HG02642 (cell line): ENCODE data around the gene CXADR.

Experiments used
- ATAC-seq: cut with Tn5 transposase; IDR thresholded peaks from one replicate; pipeline ENCODE4 v1.9.1; 2021; ENCODE audit warnings: mild to moderate bottlenecking; ENCODE audit not compliant: unreplicated experiment, poor library complexity

The CXADR gene

DNA sequence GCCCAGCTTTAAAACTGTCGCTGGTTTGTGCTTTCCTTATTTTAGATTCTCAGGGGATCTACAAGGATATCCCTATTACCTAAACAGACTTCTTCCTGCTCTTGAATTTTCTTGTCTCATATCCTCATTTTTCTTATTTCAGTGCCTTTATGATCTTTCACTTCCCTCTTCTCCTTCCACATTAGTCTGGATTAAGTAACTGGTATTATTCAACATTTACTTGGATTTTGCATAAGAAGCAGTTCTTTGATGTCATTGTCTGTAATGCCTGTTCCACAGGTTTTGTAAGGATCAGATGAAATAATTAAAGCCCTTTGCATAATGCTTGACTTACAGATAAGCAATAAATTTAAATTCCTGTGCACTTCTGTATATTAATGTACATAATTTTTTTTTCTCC is 26.5 kb downstream of the CXADR start:
- no peak for ATAC-seq

GRCh38 chr21:17539743-17540341 is 27.0 kb downstream of the CXADR start:
- ATAC-seq = no peak

- ATAC-seq = no peak
Measured at GRCh38 chr21:17540530-17540929, 27.7 kb downstream of the CXADR start.

GRCh38 chr21:17542371-17543011 is 29.6 kb downstream of the CXADR start:
- ATAC-seq = no peak

DNA sequence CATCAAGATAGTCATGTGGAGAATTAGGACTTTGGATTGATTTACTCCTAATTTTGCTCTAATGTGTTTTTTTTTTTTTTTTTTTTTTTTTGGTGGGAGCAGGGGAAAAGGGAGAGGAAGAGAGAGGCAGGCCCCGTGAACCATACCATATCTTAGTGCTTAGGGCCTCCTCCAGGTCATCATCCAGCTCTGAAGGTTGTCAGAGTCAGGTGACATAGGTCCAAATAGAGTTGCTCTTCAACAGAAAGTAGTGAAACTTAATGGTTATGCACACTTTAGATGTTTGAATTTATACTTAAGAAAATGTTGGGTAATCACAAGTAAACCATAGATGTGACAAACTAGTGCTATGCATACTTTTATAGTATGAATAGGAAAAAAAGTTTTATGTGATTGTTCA is 32.2 kb downstream of the CXADR start:
- ATAC-seq = no peak

GRCh38 chr21:17548262-17548661 is 35.4 kb downstream of the CXADR start:
- ATAC-seq = no peak

- no peak for ATAC-seq
Measured at GRCh38 chr21:17550671-17551308, 37.9 kb downstream of the CXADR start.

- no peak for ATAC-seq
Measured at GRCh38 chr21:17552410-17552809, 39.6 kb downstream of the CXADR start.

- ATAC-seq = no peak
Measured at GRCh38 chr21:17554120-17554519, 41.3 kb downstream of the CXADR start.

DNA sequence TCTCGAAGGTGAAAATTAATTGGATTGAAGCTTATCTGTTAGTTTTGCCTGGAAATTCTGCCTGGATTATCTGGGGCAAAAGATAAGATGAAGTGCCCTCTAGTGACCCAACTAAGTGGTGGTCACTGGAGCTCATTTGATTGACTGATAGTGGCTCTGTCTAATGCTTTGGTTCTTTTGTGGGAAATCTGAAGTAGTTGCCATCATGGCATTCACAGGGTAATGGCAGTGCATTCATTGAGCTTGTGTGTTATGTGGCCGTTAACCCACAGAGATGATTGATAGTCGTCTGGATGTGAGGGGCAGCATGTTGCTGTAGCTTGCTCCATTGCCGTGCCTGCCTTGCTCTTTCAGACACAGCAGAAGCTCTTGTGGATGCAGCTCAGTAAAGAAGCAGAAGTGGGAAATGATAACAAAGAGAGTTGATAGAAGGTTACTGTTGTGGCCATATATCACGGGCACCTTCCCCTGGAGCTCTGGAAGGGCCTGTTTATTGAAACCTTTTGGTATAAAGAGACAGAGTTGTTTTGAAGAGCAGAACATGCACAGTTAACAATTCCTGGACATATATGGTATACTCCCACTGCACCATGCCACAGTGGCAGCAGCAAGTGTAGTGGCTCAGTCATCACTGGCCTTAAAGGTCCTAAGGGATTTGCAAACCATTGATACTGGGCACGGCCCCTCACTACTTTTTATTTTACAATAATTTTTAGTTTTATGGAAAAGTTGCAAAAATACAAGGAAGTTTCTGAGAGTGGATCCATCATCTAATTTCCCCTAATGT is 42.0 kb downstream of the CXADR start:
- ATAC-seq = no peak

- ATAC-seq = no peak
Measured at GRCh38 chr21:17560377-17561025, 47.7 kb downstream of the CXADR start.

- no peak for ATAC-seq
Measured at GRCh38 chr21:17570786-17571185, 57.9 kb downstream of the CXADR start.

- ATAC-seq = no peak
Measured at GRCh38 chr21:17572431-17572830, 59.6 kb downstream of the CXADR start.

DNA sequence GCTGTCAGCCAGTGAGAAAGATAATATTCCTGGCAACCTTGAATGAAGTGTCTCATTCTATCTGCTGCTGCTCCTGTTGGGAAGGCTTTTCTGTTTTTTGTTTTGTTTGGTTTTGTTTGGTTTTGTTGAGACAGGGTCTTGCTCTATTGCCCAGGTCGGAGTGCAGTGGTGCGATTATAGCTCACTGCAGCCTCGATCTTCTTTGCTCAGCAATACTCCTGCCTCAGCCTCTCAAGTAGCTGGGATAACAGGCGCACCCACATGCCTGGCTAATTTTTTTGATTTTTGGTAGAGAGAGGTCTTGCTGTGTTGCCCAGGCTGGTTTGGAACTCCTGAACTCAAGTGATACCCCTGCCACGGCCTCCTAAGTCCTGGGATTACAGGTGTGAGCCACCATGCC is 62.2 kb downstream of the CXADR start:
- ATAC-seq = no peak

DNA sequence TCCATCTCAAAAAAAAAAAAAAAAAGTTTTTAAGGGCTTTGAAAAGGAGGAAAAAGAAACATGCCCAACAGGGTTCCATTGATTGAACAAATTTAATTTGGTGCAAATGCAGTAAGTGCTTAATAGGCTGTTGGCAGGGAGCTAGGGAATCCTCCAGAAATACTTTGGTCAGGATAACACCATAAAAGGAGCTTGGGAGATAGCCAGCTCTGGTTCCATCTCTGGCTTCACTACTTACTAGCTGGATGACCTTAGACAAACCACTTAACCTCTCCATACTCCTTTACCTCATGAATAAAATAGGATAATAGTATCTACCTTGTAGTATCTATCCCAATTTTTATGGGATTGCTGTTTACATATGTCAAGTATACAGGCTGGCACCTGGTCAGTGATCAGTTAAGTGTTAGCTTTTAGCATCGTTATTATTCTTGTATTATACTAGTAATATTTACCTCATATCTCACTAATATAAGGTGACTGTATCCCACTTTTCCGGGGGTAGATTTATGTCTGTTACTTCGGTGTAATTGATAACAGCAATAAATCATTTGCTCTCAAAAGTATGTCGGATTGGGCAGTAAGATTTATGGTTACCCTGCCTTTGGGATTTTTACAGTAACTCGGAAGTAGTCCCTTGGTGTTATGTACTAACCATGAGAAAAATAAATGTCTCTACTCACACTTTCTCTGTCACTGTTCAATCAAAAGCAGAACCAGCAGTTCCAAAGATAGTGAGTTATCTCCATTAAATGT is 63.4 kb downstream of the CXADR start:
- no peak for ATAC-seq

- no peak for ATAC-seq
Measured at GRCh38 chr21:17577701-17578100, 64.9 kb downstream of the CXADR start.

GRCh38 chr21:17578162-17578561 is 65.3 kb downstream of the CXADR start:
- no peak for ATAC-seq

GRCh38 chr21:17578876-17579275 is 66.0 kb downstream of the CXADR start:
- ATAC-seq = no peak

DNA sequence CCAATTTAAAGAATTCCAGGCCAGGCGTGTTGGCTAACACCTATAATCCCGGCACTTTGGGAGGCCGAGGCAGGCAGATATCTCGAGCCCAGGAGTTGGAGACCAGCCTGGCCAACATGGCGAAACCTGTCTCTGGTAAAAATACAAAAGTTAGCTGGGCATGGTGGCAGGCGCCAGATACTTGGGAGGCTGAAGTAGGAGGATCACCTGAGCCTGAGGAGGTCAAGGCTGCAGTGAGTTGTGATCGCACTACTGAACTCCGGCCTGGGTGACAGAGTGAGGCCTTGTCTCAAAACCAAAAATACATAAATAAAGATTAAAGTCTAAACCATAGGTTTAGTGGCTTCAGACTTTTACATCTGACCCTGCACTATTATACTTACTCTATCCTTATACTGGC is 67.5 kb downstream of the CXADR start:
- ATAC-seq = no peak

DNA sequence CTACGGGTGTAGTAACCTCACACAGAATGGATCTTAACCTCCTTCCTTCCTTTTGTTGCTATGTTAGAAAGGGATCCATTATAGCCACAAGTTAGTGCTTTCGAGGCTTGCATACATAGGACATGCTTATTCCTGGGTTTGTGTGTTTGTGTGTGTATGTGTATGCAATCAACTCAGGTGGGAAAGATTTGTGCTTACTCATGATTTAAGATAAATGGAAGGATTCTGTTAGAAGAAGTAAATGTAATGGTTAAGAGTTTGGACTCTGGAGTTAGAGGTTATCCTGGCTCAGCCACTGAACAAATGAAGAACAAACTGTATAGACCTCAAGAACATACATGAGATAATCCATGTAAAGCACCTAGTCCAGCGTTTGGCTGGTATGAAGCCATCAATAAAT is 71.1 kb downstream of the CXADR start:
- no peak for ATAC-seq
